GM18951 (cell line): ENCODE measurements around the gene RNF38.
"Not testable (repeated sequence)": the region's sequence is repeated elsewhere in the genome, so short reads cannot be mapped to it uniquely, and the experiment has no call there.

Source experiments
- POLR2A ChIP-seq: IDR thresholded peaks from 4 replicates; pipeline ENCODE4 v1.6.1; 2011; ENCODE audit warnings: mild to moderate bottlenecking; ENCODE audit not compliant: insufficient read length, insufficient read depth; ENCODE audit errors: extremely low read depth
- in situ Hi-C: fragments of 300-500 bp; cut with MboI; formaldehyde crosslinking; loops from one replicate; pipeline ENCODE4 v1.12.0; 2022; ENCODE audit warnings: low sequenced_read_pairs, mixed read lengths, inconsistent platforms; ENCODE audit not compliant: unreplicated experiment

RNF38 gene

DNA sequence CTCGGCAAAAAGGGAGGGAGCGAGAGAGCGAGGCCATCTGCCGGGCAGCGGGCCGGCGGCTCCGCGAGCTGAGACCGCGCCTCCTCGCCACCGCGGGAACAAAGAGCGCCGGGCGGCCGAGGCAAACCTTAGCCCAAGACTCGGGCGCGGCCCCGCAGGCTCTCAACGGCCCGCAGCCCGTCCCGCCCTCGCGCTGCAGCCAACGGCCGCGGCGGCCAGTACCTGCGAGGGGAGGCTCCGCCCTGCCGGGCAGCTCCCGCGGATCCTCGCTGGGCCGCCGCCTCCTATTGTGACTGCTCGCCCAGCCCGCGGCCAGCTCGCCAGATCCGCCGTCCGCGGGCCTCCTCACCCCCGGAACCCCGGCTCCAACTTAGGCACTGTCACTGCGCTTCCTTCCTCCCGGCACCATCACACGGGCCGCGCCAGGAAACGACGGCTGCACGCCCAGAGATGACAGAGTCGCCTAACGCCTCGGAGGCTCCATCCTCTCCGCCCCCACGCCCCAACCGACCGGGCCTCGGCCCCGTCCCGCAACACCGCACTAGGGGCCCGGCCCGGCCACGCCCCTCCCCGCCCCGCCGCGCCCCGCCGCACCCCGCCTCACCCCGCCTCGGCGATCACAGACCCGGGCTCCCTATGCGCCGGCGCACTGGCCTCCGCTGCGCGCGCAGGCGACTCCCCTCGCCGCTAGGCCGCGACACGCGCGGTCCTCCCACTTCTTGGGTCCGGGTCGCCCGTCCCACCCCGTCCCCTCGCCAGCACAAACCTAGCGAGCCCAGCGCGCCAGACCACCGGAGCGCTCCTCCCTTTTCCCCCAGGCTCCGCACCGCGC, 479 bp upstream of the RNF38 start:
- in situ Hi-C loops = loop anchor here (10.0 kb wide), 1 partner anchor 334 kb away; no protein-coding TSS in a partner anchor
- peak; percentile 66 for TF ChIP-seq POLR2A

DNA sequence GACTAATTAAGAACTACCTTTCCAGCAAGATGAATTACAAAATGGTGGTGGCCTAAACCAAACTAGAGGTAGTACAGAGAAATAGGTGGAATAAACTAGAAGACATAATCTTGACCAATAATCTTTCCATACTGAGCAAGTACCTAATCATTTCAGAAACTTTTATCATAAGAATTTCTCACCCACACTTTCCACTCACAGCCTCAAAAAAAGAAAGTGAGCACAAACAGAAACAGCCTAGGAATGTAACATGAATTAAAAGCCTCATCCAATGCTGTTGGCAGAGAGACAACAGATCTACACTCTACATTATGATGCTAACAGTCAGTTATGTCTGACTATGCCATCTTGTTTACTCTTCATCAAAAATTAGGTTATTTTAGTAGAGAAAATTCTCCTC, 1.3 kb downstream of the RNF38 start:
- TF ChIP-seq POLR2A = no peak
- in situ Hi-C loops = no loop called here

DNA sequence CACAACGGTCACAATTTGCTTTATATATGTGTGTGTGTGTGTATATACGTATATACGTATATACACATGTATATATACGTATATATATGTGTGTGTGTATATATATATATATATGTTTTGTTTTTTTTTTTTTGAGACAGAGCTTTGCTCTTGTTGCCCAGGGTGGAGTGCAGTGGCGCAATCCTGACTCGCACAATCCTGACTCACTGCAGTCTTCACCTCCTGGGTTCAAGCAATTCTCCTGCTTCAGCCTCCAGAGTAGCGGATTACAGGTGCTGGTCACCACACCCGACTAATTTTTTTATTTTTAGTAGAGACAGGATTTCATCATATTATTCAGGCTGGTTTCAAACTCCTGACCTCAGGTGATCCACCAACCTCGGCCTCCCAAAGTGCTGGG, 3.1 kb downstream of the RNF38 start:
- in situ Hi-C loops = no loop called here
- no peak for TF ChIP-seq POLR2A

DNA sequence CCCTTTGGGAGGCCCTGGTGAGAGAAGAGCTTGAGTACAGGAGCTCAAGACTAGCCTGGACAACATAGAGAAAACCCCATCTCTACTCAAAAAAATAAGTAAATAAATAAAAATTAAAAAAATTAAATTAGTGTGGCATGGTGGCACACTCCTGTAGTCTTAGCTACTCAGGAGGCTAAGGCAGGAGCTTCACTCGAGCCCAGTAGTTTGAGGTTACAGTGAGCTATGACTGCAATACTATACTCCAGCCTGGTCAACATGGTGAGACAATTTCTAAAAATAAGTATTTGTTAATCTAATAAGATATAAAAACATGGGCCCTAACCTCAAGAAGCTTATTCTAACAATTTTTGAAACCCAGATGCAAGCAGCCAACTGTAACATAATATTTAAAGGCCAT, 7.6 kb downstream of the RNF38 start:
- no peak for TF ChIP-seq POLR2A
- in situ Hi-C loops = no loop called here

DNA sequence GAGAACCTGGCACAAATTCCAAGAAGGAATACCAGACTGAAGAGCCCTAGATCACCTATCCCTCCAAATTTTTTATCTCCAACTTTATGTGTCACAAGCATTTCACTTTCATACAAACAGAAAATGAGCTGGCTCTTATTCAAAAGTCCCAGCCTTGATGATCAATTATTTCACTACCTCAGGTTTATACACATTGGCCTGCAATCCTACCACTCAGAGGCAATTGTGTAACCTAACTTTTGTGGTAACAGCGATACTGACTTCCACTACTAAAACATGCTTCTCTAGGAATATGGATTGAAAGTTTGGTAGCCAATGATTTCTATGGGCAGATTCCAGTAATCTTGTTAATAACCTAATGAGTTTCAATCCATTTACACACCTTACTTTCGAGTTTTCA, 10.5 kb downstream of the RNF38 start:
- in situ Hi-C loops = no loop called here
- TF ChIP-seq POLR2A = no peak

DNA sequence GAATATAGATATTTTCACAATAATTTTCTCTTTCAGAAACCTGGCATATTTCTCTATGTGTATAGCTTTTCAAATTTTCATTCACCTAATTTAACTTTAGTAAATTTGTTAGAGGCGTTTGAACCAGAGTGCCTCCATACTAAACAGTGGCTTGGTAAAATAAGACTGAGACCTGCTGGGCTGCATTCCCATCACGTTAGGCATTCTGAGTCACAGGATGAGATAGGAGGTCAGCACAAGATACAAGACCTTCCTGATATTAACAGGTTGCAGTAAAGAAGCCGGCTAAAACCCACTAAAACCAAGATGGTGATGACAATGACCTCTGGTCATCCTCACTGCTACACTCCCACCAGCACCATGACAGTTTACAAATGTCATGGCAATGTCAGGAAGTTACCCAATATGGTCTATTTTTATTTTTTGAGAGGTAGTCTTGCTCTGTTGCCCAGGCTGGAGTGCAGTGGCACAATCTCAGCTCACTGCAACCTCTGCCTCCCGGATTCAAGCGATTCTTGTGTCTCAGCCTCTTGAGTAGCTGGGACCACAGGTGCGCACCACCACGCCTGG, 13.6 kb downstream of the RNF38 start:
- in situ Hi-C loops = not testable (repeated sequence)

DNA sequence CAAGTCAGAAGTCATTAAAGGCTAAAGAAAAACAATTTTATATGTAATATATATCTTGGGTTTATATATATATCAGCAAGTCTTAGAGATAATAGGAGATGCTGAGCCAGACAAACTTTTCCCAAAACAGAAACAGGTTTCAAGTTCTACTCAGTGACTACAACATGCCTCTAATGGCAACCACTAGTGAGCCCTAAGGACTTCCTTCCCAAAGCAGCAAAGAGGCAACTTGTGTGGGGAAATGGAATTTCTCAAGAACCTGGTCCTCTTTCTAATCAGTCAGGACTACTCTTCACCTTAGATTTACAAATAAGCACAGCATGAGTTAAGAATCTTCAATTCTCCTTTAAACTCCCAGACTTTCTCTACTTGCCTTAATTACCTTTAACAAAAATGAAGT, 17.6 kb downstream of the RNF38 start:
- TF ChIP-seq POLR2A = no peak
- in situ Hi-C loops = no loop called here

DNA sequence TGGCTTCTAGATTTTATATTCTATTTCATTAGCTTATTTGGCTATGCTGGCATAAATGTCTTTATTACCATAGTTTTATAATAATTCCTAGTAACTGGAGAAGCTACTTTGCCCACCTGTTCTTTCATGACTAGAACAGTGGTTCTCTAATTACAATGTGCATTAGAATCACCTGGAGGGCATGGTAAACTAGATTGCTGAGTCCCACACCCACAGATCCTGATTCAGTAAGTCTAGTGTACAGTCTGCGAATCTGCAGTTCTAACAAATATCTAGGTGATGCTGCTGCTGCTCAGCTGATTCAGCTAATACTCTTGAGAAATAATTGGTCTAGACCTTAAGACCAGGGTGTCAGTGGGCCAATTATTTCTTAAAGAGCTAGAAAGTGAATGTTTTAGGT, 35.5 kb downstream of the RNF38 start:
- in situ Hi-C loops = no loop called here
- no peak for TF ChIP-seq POLR2A

DNA sequence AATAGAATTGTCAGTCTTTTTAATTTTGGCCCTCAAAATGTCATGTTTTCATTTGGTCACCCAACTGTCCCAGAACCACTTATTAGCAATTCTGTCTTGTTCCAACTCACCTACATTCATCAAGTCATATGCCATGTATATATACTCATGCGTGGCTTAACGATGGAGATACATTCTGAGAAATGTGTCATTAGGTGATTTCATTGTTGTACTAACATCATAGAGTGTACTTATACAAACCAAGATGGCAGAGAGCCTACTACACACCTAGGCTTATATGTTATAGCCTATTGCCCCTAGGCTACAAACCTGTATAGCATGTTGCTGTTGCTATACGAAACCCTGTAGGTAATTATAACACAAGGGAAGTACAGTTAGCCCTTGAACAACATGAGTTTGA, 36.6 kb downstream of the RNF38 start:
- no peak for TF ChIP-seq POLR2A
- in situ Hi-C loops = no loop called here

DNA sequence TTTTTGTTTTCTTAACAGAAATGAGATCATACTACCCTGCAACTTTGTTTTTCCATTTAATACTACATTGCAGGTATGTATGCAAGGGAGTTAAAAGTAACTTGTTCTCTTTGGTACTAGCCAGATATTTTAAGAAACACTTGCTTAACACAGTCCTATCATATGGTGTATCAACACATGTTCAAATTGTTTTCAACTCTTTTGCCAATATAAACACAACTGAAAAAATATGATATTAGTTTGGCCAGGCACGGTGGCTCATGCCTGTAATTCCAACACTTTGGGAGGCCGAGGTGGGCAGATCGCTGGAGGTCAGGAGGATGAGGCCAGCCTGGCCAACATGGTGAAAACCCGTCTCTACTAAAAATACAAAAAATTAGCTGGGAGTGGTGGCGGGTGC, 41.6 kb downstream of the RNF38 start:
- TF ChIP-seq POLR2A = no peak
- in situ Hi-C loops = no loop called here

DNA sequence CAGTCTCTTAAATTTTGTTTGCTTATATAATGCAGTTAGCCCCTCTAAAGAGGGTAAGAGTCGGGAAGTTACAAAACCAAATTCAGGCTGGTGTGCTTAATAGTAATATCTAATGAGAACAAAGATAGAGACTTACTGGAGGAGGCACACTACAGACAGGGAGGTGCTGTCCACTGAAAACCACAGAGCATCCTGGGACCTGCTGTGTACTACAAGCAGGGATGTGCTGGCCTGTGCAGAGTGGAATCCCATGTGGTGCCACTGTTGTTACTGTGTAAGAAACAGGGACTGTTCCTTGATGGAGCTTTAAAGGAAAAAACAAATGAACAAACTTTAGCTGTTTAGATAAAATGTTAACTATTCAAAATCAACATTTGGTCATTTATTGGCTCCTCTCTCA, 42.4 kb downstream of the RNF38 start:
- TF ChIP-seq POLR2A = no peak
- in situ Hi-C loops = no loop called here

DNA sequence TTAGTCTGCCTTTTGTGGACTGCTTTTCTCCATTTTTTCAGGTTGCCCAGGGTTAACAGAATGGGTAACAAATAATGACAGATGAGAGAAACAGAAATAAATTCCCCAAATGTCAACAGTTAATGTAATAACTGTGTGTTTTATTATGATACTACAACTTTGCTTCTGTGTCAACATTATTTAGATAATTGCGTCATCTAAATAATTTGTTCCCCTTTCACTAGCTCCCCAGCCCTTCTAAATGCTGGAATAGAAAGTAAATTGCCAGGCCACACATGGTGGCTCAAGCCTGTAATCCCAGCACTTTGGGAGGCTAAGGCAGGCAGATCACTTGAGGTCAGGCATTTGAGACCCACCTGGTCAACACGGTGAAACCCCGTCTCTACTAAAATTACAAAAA, 53.5 kb downstream of the RNF38 start:
- TF ChIP-seq POLR2A = no peak
- in situ Hi-C loops = no loop called here

DNA sequence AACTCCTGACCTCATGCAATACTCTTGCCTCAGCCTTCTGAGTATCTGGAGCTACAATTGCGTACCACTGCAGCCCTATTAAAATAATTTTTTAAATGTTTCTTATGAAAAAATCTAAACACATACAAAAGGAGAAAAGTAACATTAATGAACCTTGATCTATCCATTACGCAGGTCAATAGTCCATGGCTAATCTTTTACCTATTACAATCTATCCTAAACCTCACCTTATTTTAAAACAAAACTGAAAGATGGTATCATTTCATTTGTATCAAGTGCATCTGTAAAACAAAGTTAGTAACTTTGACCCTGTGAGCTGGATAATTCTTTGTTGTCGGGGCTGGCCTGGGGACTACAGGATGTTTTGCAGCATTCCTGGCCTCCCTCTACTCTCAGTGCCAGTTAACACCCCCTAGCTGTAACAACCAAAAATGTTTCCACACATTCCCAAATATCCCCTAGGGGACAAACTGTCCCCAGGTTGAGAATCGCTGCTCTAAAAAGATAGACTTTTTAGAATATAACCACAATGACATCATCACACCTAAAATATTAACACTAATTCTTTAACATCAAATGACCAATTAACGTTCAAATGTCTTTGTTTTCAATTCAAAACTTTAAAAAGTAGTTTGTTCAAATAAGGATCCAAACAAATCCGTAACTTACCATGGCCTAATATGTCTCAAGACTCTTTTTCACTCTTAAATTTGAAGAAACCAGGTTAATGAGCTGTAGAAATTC, 54.8 kb downstream of the RNF38 start:
- in situ Hi-C loops = no loop called here
- TF ChIP-seq POLR2A = no peak
